Neural cell (in vitro differentiated cells): ENCODE data around the gene NIM1K.

Experiments used
- CTCF ChIP-seq: fragments of 450-650 bp; IDR thresholded peaks from 2 replicates; pipeline ENCODE4 v1.5.1; 2014; ENCODE audit warnings: antibody characterized with exemption, mild to moderate bottlenecking, moderate library complexity; ENCODE audit not compliant: poor library complexity, severe bottlenecking
- MXI1 ChIP-seq: fragments of 450-650 bp; conservative IDR thresholded peaks from 2 replicates; pipeline ENCODE4 v1.6.1; 2014; ENCODE audit warnings: antibody characterized with exemption, mild to moderate bottlenecking; ENCODE audit not compliant: poor library complexity, severe bottlenecking
- POLR2AphosphoS5 ChIP-seq: IDR thresholded peaks from 2 replicates; pipeline ENCODE4 v1.6.1; 2012

DNA sequence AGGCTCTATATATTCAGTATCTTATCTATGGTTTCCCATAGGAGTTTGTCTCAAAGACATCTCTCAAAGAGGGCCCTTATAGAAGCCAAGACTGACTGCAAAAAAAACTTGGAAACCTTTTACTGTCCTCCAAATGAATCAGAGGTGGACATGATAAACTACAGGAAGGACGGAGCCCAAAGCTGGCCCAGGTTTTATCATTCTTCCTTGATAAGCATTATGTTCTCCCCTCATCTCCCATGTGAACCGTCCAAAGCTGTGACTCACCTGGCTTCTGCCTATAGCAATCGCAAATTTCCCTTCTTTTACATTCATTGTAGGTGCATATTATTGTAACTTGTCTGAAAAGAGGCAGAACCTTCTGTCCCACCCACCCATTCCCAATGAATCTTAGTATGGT lies 35.0 kb upstream of the NIM1K start:
- no peak for TF ChIP-seq MXI1
- no peak for TF ChIP-seq CTCF
- TF ChIP-seq POLR2AphosphoS5: no peak
